Cortex of kidney (tissue), 1 donor: Measurements from ENCODE around the gene PANK2.
"Not testable (repeated sequence)": the region's sequence is repeated elsewhere in the genome, so short reads cannot be mapped to it uniquely, and the experiment has no call there.

Experiments
- DNase-seq: peaks from one replicate; lab custom pipeline; 2025; lab: John Stamatoyannopoulos, UW

Gene PANK2

DNA sequence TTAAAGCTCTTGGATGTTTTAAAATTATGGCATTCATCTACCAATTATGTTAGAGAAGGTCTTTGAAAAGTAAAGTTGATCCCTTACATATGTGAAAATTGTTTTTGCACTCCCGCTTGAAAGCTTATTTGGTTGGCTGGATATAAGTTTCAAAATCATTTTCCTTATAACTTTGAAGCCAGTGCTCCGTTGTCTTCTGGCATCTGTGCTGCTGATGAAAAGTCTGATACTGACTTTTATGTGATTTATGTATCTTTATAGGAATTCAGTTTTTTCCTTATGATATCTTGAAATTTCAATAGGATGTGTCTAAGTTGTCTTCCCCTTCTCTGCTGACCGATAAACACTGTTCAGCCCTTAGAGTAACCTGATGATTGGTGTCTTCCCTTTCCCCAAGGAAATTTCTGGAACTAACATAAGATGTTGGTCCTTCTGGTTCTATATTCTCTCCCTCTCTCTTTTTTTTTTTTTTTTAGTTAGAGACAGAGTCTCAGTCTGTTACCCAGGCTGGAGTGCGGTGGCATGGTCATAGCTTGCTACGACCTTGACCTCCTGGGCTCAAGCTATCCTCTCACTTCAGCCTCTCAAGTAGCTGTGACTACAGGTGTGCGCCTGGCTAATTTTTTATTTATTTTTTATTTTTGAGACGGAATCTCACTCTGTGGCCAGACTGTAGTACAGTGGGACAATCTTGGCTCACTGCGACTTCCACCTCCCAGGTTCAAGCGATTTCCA is 12.7 kb downstream of the PANK2 start:
- DNase-seq, result no peak

DNA sequence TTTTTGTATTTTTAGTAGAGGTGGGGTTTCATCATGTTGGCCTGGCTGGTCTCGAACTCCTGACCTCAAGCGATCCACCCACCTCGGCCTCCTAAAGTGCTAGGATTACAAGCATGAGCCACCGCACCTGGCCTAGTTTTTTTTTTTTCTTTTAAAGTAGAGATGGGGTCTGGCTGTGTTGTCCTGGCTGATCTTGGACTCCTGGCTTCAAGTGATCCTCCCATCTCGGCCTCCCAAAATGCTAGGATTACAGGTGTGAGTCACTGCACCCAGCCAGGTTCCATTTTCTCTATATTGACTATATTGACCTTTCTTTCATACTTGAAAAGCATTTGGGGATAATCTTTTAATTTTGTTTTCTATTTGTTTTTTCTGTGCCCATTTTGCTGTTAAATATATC is 13.3 kb downstream of the PANK2 start:
- DNase-seq, result no peak

DNA sequence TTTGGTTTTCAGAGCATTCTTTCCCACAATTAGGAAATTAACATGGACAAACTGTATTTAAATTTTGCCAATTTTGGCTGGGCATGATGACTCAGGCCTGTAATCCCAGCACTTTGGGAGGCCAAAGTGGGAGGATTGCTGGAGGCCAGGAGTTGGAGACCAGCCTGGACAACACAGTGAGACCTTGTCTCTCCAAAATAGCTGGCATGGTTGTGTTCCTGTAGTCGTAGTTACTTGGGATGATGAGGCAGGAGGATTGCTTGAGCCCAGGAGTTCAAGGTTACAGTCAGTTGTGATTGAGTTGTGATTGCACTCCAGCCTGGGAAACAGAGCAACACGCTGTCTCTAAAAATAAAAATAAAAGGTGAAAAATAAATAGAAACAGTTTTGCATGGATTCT is 15.0 kb downstream of the PANK2 start:
- DNase-seq, result no peak

DNA sequence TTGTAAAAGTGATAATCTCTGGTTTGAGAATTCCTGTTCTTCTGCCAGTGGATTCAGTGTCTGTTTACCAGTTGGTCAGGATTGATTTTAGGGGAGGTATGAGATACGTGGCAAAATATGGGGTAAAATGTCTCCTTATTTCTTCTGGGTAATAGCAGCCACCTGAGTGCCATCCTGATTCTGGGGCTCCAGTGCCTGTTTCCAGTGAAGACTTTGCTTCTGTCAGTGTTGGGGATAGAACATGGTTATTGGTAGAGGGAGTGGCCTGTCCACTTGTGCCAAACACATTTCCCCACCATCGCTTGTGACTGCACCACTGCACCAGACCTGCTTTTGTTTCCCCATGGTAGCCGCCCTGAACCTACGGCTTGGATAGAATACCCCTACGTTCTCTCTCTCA is 15.7 kb downstream of the PANK2 start:
- no peak for DNase-seq

DNA sequence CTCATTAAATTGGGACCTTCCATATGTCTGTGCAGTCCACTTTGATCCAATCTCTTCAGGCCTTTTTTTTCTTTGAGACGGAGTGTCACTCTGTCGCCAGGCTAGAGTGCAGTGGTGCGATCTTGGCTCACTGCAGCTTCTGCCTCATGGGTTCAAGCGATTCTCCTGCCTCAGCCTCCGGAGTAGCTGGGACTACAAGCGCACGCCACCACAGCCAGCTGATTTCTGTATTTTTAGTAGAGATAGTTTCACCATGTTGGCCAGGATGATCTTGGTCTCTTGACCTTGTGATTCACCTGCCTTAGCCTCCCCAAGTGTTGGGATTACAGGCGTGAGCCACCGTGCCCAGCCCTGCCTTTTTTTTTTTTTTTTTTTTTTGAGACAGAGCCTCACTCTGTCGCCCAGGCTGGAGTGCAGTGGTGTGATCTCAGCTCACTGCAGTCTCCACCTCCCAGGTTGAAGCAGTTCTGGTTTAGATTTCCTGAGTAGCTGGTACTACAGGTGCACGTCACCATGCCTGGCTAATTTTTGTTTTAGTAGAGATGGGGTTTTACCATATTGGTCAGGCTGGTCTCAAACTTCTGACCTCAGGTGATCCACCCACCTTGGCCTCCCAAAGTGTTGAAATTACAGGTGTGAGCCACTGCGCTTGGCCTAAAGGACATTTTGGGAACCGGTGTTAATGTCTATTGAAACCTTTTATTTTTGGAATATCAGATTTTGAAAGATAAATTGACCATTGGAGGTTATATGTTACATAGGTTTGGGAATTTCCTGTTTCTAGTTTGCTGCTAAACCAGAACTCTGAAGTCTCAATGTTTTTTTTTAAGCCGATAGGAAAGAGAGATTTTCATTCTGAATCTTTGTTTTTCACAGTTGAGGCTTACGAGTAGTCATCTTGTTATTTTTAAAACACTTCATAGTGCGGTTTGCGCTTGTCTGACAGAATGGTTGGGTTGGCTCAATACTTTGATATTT is 17.8 kb downstream of the PANK2 start:
- not testable (repeated sequence) for DNase-seq

DNA sequence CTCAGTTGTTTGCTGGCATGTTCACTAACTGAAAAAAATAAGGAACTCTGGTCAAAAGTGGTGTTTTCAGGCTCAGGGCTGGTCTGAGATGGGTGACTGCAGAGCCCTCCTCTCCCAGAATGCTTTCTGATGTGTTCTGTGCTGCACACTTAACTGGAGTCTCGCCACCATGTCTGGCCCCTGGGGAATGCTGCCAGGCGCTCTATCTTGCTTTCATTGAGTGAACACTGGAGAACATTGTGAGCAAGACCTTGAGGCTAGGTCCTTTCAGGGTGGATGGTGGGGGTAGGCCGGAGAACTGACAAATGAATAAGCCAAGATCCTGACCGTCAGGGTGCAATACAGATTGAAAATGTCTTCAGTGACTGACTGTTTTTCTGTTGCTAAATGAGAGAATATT is 19.5 kb downstream of the PANK2 start:
- no peak for DNase-seq

DNA sequence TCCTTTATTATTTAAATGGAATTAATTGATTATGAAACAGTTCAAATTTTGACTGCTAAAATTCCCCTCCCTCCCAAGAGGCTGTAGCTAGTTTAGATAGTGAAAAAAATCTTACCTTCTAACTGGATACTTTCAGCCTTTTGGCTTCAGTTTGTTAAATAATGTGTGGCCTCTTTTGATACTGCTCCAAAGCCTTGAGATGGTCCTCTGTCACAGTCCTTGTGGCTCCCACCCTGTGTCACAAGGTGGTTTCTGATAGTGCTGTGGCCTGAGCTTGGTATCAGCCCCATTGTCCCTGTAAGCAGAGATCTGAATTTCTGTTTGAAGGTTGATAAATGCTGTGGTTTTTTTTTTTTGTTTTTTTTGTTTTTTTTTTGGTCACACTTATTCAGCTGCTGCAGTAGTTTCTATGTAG is 20.8 kb downstream of the PANK2 start:
- no peak for DNase-seq

DNA sequence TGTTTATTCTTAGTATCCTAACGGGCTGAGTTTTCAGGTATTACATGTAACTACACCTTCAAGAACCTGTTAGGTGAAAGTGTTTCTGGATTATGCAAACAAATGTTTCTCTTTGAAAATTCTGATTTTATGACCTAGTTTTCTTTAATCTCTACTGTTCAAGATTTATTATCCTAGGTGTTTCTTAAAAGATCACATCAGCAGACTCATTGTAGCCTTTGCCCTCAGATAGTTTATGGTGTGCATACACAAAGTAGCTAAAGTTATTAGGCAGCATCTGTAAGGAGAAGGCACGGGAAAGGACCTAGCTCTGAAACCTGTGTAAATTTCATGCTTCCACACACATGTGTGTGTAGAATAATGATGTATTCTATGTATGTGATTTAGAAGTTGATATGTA is 21.7 kb downstream of the PANK2 start:
- DNase-seq, result no peak

DNA sequence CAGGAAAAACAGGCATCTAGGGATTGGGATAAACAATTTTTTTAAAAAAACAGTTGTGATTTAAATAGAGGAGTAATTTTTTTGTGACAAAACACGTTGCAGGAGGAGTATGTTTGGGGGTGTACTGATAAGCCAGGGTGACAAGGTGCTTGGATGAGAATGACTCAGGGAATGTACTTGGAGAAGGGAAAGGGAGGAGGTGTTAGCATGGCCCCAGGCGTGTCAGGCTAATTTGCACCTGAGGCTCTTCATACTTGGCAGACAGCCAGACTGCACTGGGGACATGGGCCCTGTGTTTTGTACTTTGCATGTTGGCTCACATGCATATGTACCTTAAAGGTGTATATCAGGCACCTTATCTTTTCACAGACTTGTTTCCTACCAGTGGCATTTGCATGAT is 22.8 kb downstream of the PANK2 start:
- no peak for DNase-seq

DNA sequence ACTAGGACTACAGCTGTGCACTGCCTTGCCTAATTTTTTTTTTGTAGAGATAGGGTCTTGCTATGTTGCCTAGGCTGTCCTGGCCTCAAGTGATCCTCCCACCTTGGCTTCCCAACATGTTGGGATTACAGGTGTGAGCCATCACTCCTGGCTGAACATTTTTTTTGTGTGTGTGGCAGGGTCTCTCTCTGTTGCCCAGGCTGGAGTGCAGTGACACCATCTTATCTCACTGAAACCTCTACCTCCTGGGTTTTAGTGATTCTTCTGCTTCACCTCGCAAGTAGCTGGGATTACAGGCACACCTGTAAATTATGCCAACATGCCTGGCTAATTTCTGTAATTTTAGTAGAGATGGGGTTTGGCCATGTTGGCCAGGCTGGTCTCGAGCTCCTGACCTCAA is 25.3 kb downstream of the PANK2 start:
- no peak for DNase-seq

DNA sequence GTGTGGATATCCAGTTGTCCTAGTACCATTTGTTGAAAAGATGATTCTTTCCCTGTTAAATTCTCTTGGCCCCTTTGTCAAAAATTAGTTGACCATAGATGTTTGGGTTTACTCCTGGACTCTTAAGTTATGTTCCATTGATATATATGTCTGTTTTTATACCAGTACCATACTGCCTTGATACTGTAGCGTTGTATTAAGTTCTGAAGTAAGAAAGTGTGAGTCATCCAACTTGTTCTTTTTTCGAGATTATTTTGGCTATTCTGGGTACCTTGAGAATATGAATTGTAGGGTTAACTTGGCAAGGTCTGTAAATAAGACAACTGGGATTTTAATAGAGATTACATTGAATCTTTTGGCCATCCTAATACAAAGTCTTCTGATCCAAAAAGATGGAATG is 26.5 kb downstream of the PANK2 start:
- DNase-seq, result no peak

DNA sequence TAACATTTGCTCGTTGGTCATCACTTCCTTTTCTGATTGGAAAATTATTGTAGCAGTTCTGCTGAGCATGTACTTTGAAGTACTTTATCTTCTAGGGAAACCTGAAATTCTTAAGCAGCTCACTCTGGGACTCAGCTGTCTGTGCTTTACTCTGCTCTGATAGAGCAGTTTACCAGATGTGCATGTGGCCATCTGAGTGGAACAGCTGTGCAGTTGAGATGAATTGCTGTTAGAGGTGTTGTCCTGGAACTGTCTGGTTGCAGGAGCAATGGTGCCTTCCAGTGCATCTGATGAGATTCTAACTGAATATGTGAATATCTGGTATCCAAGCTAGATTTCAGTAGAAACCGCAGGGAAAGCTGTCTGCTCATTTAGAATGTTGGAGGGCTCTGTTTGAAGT is 27.2 kb downstream of the PANK2 start:
- DNase-seq, result no peak

DNA sequence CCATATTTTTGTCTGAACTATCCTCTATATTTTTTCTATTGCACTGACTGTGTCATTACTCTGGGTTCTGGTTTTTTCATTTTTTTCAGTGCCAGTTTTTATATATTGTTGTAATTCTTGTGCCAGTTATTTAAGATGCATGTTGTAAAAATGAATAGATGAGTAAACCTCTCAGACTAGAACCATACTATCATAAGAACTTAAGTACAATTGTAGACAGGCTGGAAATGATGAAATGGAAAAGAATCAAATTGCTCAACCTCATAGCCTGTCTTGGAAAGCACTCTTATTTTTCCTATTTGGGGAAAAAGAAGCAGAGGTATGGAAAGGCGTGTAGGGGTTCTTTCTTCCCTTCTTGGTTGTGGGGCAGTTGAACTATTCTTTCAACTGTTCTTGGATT is 30.2 kb downstream of the PANK2 start:
- DNase-seq, result no peak

DNA sequence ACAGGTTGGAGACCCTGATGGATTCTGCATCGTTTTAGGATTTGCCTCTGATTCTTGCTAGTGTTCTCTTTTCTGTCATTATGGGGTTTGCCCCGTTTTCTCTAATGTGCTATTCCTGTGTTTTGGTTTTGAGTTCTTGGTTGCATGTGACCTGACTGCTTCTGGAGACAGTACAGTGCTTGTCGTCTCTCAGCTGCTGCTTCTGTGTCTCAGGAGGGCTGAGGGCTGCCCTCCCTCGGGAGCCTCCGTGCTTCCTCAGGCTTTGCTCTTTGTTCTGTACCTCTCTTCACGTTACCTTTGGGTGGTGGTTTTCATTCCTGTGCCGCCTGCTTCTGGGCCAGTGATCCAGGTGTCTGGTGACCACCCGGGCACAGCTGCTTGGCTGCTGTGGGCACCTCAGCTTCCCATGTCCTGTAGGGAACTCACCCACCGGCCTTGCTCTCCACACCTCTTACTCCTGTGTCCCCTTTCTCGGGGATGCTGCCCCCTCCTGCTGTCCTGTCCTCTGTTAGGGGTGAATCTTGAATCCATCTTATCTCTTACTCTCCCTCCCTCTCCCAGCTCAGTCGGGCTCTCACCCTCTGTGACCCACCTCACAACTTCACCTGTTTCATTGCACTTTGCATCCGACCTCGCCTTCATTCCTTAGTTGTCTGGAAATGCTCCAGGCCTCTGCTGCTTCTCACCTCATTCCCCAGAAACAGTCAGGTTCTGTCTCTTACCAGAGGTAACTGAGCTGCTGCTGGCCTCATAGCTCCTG is 33.2 kb downstream of the PANK2 start:
- no peak for DNase-seq

DNA sequence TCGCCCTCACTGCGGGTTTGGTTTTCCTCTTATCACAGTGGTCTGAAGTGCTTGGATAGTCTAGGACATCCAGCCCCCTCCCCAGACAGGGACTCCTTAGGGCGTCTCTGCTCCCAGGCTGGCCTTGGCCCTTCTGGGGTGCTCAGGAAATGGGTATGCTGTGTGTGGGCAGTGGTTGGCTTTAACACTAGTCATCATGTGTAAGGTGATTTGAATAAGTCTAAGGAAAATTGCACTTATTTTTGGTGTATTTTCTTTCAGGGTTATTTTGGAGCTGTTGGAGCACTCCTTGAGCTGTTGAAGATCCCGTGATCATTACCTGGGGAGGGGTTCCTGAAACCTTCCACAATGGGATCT is 33.8 kb downstream of the PANK2 start:
- no peak for DNase-seq

DNA sequence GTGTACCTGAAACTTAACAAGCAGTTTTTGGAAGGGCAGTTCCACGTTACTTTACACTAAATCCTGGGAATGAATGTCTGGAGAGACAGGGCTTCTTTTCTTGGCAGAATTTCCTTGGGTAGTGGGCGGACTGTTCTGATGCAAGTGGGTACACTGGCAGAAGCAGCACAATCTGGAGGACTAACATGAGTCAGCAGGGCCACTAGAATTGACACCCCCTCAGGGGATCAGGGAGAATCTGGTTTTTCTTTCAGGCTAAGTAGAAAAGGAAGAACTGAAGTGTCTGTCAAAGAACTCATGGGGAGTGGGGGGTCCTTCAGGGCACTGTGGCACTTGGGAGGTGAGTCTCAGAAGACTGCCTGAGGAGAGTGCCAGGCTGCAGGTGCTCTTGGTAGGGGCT is 34.6 kb downstream of the PANK2 start:
- no peak for DNase-seq

DNA sequence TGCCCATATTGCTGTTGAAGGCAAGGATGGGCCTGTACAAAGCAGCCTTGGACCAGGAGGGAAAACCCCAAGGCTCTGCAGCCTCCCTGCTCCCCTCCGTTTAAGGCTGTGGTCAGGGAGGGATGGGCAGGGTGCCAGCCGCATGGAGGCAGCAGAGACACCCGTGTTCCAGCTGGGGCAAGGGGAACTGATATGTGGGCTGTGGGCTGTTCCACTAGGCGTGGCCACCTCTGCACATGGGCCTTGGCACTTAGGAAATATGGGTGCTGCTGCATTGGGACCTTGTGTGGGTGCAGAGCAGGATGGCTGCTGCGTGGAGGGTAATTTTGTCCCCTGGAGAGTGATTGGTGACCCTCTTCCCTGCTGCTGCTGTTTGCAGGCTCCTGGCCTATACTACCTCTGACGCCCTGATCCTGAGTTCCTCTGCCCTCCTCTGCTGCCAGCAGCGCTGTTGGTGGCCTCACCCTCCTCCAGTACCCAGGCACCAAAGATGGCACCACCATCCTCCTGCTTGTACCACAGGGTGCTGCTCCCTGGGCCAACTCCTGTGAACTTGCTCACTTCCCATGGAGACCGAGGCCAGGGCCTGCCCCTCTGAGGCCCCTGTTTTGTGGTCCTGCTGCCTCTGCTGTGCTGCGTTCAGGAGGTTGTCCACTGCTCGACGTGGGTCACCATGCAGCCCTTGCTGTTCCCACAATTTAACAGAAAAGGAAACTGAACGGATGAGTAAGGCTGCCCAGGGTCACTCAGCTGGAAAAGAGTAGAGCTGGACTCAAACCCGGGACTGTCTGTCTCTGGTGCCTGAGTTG is 35.3 kb downstream of the PANK2 start:
- no peak for DNase-seq

DNA sequence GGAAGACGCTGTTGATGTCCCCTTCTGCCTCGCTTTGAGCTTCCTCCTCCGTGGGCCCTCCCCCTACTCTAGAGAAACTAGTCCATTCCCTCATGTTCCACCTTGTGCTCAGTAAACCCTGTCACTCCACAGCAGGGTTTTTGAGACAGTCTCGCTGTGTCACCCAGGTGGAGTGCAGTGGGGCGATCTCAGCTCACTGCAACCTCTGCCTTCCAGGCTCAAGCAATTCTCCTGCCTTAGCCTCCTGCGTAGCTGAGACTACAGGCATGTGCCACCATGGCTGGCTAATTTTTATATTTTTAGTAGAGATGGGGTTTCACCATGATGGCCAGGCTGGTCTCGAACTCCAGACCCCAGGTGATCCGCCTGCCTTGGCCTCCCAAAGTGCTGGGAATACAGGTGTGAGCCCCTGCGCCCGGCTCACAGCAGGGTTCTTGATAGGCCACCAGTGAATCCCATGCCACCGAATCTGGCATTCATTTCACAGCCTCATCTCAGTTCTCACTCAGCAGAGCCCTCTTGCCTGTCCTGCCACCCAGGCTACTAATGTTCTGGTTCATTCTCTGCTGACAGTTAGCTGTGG is 36.0 kb downstream of the PANK2 start:
- no peak for DNase-seq

DNA sequence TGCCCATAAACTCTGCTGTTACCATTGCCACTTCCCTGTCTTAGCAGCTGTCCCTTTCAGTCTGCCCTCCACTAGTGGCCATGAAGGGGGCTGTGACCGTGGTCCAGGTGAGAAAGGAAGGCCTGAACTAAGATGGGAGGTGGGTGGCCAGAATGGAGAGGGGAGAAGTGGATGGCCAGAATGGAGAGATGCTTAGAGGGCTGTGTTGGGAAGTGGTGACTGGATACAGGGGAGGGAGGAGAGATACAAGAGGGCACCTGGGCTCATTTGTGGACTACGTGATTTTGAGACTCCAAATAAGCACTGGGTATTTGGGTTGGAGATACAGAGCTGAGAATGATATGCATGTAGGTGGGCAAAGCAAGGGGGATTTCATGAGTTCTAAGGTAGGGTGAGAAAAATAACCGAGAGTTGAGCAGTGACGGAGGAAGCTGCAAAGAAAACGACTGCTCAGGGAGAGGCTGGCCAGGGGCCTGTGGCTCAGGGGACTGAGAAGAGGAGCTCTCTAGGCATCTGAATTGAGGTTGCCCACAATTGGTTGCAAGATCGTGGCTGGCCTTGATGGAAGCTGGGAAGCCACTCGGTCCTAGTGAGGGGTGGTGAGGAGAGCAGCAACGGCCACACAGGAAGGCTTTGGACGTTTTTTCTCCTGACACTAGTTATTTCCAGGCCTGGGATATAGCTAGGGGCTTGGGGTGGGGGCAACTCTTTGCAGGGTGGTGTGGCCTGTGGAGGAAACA is 36.9 kb downstream of the PANK2 start:
- DNase-seq, result no peak

DNA sequence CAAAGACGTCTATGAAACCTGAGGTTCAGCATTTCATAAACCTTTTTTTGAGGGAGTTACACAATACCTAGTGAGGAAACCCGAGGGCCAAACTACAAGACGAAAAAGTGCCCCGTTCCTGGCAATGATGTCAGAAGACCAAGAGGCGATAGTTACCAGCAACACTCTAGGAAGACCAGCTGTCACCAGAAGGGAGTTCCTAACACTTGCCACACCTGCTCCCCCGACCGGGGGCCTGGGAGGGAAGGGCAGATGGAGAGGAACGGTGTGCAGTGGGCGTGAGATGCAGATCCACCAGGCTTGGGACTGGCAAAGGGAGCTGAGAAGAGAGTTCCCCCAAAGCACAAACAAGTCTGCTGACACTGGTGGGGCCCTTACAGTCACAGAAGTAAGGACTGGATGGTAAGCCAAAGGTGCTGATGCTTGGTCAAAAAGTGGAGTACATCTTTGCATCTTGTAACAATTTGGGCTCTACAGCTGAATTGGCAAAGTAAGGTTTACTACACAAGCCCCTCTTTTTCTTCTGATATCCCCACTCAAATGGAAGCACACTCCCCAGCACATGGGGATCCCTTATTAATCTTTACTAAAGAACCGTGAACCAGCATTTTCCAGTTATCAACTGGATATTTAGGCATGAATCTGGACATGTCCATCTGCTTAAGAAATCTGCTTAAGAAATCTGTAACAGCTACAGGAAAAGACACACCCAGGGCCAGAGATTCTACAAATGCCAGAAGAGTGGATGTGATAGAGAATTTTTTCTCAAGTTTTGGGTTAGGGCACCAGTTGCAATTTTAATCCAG is 38.5 kb downstream of the PANK2 start:
- DNase-seq, result no peak
